BE2C (cell line): Measurements from ENCODE around the gene GPRIN2.
A peak's percentile ranks its signal among the peaks of the same experiment; 100 is the strongest.

ENCODE experiments used
- DNase-seq: peaks from one replicate; pipeline ENCODE4 v3.0.0-alpha.2; 2020
- H3K27me3 ChIP-seq: fragments of 250-450 bp; sonication (Bioruptor Pico); 2 replicates; pipeline ENCODE4 v1.5.1; 2020; ENCODE audit warnings: mild to moderate bottlenecking
- H3K36me3 ChIP-seq: fragments of 250-450 bp; sonication (Bioruptor Pico); 2 replicates; pipeline ENCODE4 v1.5.1; 2020; ENCODE audit warnings: mild to moderate bottlenecking
- H3K4me1 ChIP-seq: fragments of 250-450 bp; sonication (Bioruptor Pico); 2 replicates; pipeline ENCODE4 v1.5.1; 2020
- H3K4me3 ChIP-seq: 2 replicates; pipeline ENCODE4 v1.5.1; 2011; ENCODE audit warnings: low read depth, low read length
- H3K9me3 ChIP-seq: fragments of 250-450 bp; sonication (Bioruptor Pico); 2 replicates; pipeline ENCODE4 v1.5.1; 2020
- CTCF ChIP-seq: IDR thresholded peaks from 2 replicates; pipeline ENCODE4 v1.5.1; 2012; ENCODE audit warnings: mild to moderate bottlenecking, low read depth, low read length

GPRIN2 gene

GRCh38 chr10:46523962-46524471, 32.4 kb downstream of the GPRIN2 start:
- Histone ChIP-seq H3K27me3 (no peaks in the 10 kb centered on the region), H3K4me1 (peaks cover 8% of the 10 kb centered on the region), H3K36me3 (no peaks in the 10 kb centered on the region), H3K9me3 (no peaks in the 10 kb centered on the region; the same call in 1 of the 2 replicates), H3K4me3 (no peak overlapping the region)
- no peak for TF ChIP-seq CTCF
- no peak for DNase-seq

- Histone ChIP-seq H3K36me3 (no peaks in the 10 kb centered on the region), H3K27me3 (no peaks in the 10 kb centered on the region), H3K4me1 (peaks cover 8% of the 10 kb centered on the region), H3K4me3 (no peak overlapping the region), H3K9me3 (no peaks in the 10 kb centered on the region; the same call in 1 of the 2 replicates)
- TF ChIP-seq CTCF: no peak
- no peak for DNase-seq
Observed at GRCh38 chr10:46523119-46523961, 33.1 kb downstream of the GPRIN2 start.

DNA sequence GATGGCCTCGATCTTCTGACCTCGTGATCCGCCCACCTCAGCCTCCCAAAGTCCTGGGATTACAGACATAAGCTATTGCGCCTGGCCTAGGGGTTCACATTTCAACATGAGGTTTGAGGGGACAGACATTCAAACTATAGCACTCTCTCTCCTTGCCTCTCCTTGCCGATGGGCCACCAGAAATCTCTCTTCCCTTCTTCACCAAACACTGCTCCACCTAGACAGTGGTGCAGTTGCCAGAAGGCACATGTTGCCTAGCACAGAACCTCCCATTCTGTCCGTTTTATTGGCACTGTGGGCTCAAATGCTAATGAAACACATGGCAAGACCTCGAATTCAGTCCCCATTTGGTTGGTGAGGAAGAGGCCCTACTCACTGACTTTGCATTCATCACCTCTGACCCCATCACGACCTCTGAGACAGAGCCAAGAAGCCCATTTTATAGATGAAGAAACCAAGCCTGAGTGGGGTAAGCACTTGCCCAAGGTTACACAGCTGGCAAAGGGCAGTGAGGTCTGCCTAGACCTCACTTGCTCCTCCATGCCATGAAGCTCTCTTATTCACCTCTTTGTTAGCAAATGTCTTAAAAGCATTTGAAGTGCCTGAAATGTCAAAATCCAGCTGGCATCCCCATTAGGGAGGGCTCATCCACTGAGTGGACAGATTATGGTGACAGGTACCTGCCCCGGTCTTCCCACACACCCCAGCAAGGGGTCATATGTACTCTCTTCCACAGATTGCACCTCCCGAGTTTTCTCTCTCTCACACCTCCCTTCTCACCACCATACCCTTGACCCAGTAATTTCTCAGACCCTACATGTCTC, 34.0 kb downstream of the GPRIN2 start:
- H3K27me3 ChIP-seq: no peaks in the 10 kb centered on the region
- H3K4me1 ChIP-seq: peaks cover 8% of the 10 kb centered on the region
- no peak for DNase-seq
- H3K36me3 ChIP-seq: no peaks in the 10 kb centered on the region
- no peak overlapping the region for H3K4me3 ChIP-seq
- H3K9me3 ChIP-seq: no peaks in the 10 kb centered on the region; the same call in 1 of the 2 replicates
- no peak for TF ChIP-seq CTCF

GRCh38 chr10:46520941-46521340, 35.5 kb downstream of the GPRIN2 start:
- DNase-seq: peak; percentile 52

DNA sequence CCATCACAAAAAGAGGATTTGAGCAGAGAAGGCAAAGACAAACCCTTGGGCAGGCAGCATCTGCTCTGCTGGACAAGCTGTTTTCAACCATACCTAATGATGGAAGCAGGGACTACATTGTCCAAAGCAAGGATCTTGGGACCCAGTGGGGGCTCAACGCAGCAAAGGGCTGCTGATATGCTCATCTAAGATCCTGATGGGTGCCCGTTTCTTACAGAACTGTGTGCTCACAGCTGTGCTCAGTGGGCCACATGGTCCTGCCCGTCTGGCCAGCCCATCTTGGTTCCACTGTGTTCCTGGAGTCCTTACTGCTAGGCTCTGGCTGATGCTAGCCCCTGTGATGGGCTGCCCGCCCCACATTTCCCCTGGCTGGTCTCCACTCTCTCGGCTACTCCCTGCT, 36.1 kb downstream of the GPRIN2 start:
- DNase-seq: no peak
- no peak overlapping the region for H3K4me3 ChIP-seq
- no peak for TF ChIP-seq CTCF
- no peaks in the 10 kb centered on the region for H3K27me3 ChIP-seq
- no peaks in the 10 kb centered on the region for H3K36me3 ChIP-seq
- peaks cover 8% of the 10 kb centered on the region for H3K4me1 ChIP-seq
- H3K9me3 ChIP-seq: no peaks in the 10 kb centered on the region

More at GRCh38 chr10:46520941-46521340, 35.5 kb downstream of the GPRIN2 start:
- Histone ChIP-seq H3K4me1 (peaks cover 8% of the 10 kb centered on the region), H3K36me3 (no peaks in the 10 kb centered on the region), H3K27me3 (no peaks in the 10 kb centered on the region), H3K9me3 (no peaks in the 10 kb centered on the region; the same call in 1 of the 2 replicates), H3K4me3 (no peak overlapping the region)
- no peak for TF ChIP-seq CTCF
